Measurements from ENCODE around the gene INTS6. TPM values are rescaled to one million over a fixed set of nuclear protein-coding genes. Genes with fewer than 3 reads are reported as not detected.

INTS6 gene
- polyA plus RNA-seq, 3 donors = 32.1 to 36.2 (median 33.0) TPM

- no peak for DNase-seq
Measured at GRCh38 chr13:51465124-51465523, 12.3 kb upstream of the INTS6 start.

- no peak for DNase-seq
Measured at GRCh38 chr13:51457086-51457815, 4.4 kb upstream of the INTS6 start.

DNA sequence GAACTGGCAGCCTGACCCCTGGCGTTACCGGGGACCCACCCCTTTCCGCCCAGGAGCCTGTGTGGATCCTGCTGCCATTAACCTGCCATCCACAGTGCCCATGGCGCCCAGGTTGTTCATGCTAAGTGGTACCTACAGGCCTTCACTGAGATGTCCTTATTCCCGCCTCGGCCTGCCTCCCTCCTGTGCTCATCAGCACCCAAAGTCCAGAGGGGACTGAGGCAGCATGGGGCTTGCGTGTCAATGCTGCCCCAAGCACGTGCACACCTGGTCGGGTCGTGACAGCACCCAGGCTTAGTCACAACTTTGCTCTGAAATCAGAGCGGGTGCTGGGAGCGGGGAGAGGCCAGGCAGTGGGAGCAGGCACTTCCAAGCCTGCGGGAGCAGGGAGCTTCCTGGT, 3.7 kb upstream of the INTS6 start:
- no peak for DNase-seq

DNA sequence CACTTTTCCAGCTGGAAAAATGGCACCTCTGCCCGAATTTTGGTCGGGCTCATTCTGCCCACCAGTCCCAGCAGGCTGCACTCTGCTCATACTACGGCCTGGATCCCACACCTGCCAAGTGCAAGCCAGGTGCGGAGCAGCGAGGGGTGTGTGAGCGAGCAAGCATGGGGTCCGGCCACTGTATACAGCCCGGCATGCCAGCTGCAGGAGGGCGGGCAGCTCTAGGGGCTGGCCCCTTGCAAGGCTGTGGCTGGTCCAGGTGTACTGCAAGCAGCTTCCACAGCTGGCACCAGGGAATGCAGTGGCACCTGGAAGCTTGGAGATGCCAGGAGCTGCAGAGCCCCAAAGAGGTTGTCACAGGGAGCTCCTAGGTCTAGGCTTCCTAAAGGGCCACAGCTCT, 2.7 kb upstream of the INTS6 start:
- DNase-seq = no peak

- DNase-seq = no peak
Measured at GRCh38 chr13:51453959-51454703, 1.3 kb upstream of the INTS6 start.

DNA sequence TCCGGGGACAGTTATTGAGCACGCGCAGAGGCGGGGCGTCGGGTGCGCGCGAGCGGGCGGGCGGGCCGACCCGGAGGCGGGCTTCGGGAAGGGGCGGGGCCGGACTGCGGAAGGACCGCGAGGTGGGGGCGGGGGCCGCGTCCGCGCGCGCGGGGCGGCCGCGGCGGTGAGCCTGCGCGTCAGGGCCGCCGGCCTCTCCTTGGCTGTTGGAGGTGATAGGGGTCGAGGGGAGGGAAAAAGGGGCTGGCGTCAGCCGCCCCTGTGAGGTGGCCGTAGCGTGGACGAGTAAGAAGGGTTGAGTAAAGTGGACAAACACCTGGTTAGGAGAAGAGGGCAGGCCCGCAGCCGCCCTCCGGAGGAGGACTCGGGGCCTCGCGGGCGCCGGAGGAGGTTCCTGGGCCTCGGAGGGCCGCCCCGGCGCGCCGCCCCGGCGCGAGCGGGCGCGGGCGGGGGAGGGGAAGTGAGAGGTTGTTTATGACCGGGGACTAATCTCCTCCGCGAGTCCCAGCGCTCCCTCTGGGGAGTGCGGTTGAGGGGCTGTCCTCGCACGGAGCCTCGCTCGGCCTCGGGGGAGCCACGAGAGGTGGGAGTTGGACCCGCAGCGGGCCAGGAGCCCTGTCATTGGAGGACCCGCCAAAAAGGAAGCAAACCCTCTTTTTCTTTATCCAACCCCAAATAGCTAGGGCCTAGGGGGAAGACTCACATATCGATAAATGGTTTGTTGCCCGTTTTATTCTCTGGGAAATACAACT, 547 bp upstream of the INTS6 start:
- peak; percentile 83 for DNase-seq

- peak; percentile 78 for DNase-seq
Measured at GRCh38 chr13:51451467-51452360, 1.1 kb downstream of the INTS6 start.

DNA sequence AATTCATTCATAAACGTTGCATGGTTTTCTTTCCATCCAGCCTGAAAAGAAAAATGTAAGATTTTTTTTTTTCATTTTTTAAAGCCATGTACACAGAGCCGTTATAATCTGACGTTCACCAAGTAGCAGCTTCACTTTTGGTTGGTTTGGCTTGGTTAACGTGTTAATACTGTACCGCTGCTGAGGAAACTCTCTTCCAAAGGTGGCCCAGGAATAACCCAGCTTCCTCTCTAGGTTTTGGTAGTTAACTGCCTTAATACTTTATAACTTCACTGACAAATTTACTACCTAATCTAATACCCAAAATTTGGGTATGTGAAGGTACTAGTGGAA, 1.7 kb downstream of the INTS6 start:
- DNase-seq = no peak

DNA sequence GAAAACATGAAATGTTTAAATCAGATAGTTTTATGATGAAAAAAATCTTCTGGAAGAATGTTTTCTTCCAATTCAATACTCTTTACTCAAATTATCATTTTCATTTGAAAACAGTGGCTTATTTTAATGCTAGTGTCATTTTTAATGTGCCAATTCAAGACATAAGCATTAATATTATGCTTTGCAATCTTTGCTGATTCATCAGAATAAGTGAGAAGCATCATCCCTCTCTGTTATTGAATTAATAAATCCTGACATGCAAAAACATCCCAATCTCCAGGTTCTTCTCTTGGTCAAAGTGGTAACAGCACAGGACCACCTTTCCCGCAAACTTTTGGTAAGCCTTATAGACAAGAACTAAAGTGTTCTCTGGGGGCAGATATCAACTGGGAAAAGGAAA, 3.8 kb downstream of the INTS6 start:
- no peak for DNase-seq

- DNase-seq = no peak
Measured at GRCh38 chr13:51444922-51445321, 7.9 kb downstream of the INTS6 start.

DNA sequence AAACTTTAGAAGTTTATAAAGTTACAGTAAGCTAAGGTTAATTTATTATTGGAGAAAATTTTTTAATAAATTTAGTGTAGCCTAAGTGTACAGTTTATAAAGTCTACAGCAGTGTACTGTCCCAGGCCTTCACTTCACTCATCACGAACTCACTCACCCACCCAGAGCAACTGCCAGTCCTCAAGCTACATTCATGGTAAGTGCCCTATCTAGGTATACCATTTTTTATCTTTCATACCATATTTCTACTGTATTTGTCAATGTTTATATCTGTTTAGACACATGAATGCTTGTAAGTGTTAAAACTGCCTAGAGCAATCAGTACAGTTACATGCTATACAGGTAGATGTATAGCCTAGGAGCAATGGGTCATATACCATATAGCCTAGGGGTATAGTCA, 12.5 kb downstream of the INTS6 start:
- DNase-seq = no peak

GRCh38 chr13:51437550-51438127, 15.2 kb downstream of the INTS6 start:
- DNase-seq = no peak

GRCh38 chr13:51435002-51435578, 17.7 kb downstream of the INTS6 start:
- DNase-seq = no peak

DNA sequence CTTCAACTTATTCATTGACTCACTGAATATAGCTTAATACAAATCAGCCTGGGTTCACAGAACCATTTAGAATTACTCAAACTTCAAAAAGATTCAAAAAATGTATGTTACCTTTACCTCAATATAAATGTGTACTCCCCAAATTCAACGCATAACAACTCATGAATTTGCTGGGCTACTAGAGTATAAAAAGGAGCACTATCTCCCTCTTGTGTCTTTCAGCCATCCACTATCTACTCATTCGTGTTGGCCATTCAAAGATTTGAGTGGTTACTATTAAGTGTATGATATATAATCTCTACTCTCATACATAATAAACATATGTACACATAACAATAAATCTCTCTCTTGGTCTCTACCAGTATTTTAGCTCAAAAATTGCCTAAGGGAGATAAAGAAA, 20.3 kb downstream of the INTS6 start:
- DNase-seq = no peak

GRCh38 chr13:51426982-51427381, 25.9 kb downstream of the INTS6 start:
- no peak for DNase-seq

DNA sequence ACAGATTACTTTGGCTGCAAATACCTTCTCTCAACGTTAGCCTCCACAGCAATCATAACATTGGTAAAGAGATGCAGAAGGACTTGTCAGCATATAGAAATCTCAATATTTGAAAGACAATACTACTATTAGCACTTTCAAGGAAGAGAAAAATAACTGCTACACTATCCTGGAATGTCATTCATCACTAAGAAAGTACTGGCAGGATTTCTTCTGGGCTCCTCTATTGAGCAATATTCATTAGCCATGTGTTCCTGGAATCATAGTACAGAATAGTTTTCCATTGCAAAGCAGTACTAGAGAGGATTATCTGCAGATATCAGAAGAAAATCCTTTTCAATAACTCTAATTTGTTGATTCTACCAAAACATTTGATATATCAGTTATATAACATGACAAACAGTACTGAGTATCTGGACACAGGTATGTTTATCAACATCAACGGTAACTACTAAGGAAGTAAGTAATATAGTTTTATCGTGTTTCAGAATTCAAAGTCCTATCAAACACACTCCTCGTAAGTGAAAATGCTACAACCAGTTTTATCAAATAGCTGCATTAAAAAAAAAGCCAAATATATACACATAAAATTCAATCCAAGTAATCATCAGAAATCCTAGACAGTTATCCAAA, 27.3 kb downstream of the INTS6 start:
- DNase-seq = no peak

DNA sequence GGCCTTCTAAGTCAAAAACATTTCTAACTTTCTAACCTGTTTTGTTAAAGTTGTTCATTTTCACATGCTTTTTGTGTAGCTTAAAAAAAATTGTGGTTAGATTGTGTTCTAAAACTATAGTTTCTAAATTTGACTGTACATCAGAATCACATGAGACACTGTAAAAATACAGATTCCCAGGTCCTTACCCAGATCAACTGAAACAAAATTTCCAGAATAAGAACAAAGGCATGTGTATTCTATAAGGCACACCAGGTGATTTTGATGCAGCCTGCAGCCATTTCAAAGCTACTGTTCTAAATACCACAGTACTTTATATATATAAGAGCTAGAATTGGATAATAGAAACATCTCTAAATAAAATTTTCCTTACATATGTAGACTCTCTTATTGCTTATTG, 29.1 kb downstream of the INTS6 start:
- DNase-seq = no peak

- no peak for DNase-seq
Measured at GRCh38 chr13:51422484-51422883, 30.4 kb downstream of the INTS6 start.

DNA sequence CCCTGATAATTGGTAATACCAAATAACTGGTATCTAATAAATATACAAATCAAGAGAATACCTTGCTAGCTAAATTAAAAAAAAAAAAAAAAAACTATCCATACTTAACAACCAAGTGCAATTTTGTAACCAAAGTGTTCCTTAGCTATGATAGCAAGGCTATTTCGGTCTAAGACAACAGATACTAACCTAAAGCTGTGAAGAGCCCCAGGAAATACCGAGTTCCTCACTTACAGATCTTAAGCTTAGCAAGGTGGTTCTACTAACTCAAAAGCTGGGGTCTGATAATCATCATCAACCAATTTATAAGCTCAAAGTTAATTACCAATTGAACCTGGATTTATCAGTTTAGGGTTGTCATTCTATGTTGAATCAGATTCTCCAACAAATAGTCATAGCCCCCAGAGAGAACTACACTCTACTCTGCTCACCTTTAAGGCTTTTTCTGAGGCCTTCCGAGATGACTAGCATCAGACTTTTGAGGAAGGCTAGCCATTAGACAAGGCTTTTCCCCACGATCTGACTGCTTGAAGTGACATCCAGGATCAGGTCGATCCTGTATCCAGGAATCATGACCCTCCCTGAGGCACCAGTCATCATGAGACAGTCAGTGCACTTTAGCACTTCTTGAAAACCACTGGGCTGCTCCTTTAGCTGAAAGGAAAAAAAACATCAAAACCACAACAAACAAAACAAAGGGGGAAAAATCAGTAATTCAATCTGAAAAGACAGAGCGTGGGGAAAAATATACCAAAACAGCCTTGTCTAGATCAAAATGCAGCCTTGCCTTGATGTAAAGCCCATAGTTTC, 31.9 kb downstream of the INTS6 start:
- no peak for DNase-seq

All from renal pelvis (tissue), 4 donors.